IMR-90 (cell line): ENCODE measurements around the gene ARHGAP10. TPM values are rescaled to one million over a fixed set of nuclear protein-coding genes. Genes with fewer than 3 reads are reported as not detected.

Experiments
- ATAC-seq: fragments of 200-7000 bp; cut with Tn5 transposase; 2 replicates; pipeline ENCODE4 v1.9.1; 2020; ENCODE audit warnings: low read depth, mild to moderate bottlenecking, moderate library complexity
- BruUV-seq: library from RNA; stranded (reverse); fragments of 400-500 nt; replicated peaks from 2 replicates; lab custom pipeline; 2021; lab: Mats Ljungman, UMichigan
- CTCF ChIA-PET: fragments of 300-600 bp; formaldehyde crosslinking; extraction: SDS; loops from one replicate; lab custom pipeline; 2021; ENCODE audit warnings: antibody characterized with exemption; lab: Yijun Ruan, JAX
- POLR2A ChIA-PET: fragments of 300-600 bp; sonication (Branson Sonifier 250); formaldehyde crosslinking; loops from one replicate; lab custom pipeline; 2022; ENCODE audit warnings: antibody characterized with exemption; ENCODE audit not compliant: unreplicated experiment; lab: Charles Lee
- DNase-seq: peaks from one replicate; pipeline ENCODE4 v3.0.0; 2013
- H2AFZ ChIP-seq: replicated peaks from 2 replicates; pipeline ENCODE3; 2013; ENCODE audit warnings: low read length, mild to moderate bottlenecking; ENCODE audit not compliant: poor library complexity
- H2AK5ac ChIP-seq: 2 replicates; pipeline ENCODE4 v1.6.1; 2013; ENCODE audit warnings: low read depth, low read length, inconsistent platforms
- H2AK9ac ChIP-seq: replicated peaks from 2 replicates; pipeline ENCODE3; 2013; ENCODE audit warnings: mild to moderate bottlenecking, low read depth, low read length, moderate library complexity; ENCODE audit not compliant: poor library complexity
- H2BK120ac ChIP-seq: 2 replicates; pipeline ENCODE4 v1.6.1; 2013; ENCODE audit warnings: low read depth, low read length, inconsistent platforms
- H2BK15ac ChIP-seq: 3 replicates; pipeline ENCODE4 v1.6.1; 2013; ENCODE audit warnings: low read depth, low read length, inconsistent platforms
- H2BK20ac ChIP-seq: 2 replicates; pipeline ENCODE4 v1.6.1; 2013; ENCODE audit warnings: low read depth, mild to moderate bottlenecking, inconsistent platforms, low read length, moderate library complexity
- H2BK5ac ChIP-seq: 2 replicates; pipeline ENCODE4 v1.6.1; 2013; ENCODE audit warnings: mild to moderate bottlenecking, low read depth, low read length, inconsistent platforms; ENCODE audit not compliant: poor library complexity, severe bottlenecking
- H3K14ac ChIP-seq: replicated peaks from 2 replicates; pipeline ENCODE4 v1.6.1; 2013; ENCODE audit warnings: low read depth, low read length, inconsistent platforms
- H3K18ac ChIP-seq: 2 replicates; pipeline ENCODE4 v1.6.1; 2013; ENCODE audit warnings: low read depth, low read length, control low read depth
- H3K23ac ChIP-seq: 2 replicates; pipeline ENCODE4 v1.6.1; 2013; ENCODE audit warnings: low read depth, low read length, inconsistent platforms
- H3K27ac ChIP-seq: 2 replicates; pipeline ENCODE4 v1.5.1; 2013; ENCODE audit warnings: mild to moderate bottlenecking, control low read depth, low read length; ENCODE audit not compliant: insufficient read depth
- H3K27me3 ChIP-seq: 2 replicates; pipeline ENCODE4 v1.6.1; 2013; ENCODE audit warnings: low read length; ENCODE audit not compliant: control insufficient read depth, insufficient read depth
- H3K36me3 ChIP-seq: 2 replicates; pipeline ENCODE4 v1.6.1; 2013; ENCODE audit warnings: low read length, mixed read lengths; ENCODE audit not compliant: control insufficient read depth, insufficient read depth
- H3K4ac ChIP-seq: 2 replicates; pipeline ENCODE4 v1.6.1; 2013; ENCODE audit warnings: low read depth, low read length, inconsistent platforms
- H3K4me1 ChIP-seq: 2 replicates; pipeline ENCODE4 v1.6.1; 2013; ENCODE audit warnings: low read length, mixed read lengths; ENCODE audit not compliant: control insufficient read depth, insufficient read depth
- H3K4me2 ChIP-seq: 2 replicates; pipeline ENCODE4 v1.6.1; 2013; ENCODE audit warnings: low read depth, mild to moderate bottlenecking, control low read depth, low read length, moderate library complexity
- H3K4me3 ChIP-seq: 2 replicates; pipeline ENCODE4 v1.5.1; 2013; ENCODE audit warnings: low read depth, mild to moderate bottlenecking, control low read depth, low read length, moderate library complexity; ENCODE audit not compliant: insufficient read depth
- H3K56ac ChIP-seq: 2 replicates; pipeline ENCODE4 v1.6.1; 2013; ENCODE audit warnings: low read length, inconsistent platforms; ENCODE audit not compliant: insufficient read depth; ENCODE audit errors: extremely low read depth
- H3K79me1 ChIP-seq, 2 experiments: 2 replicates each; pipeline ENCODE4 v1.6.1; 2013; ENCODE audit warnings: low read length in 2 of 2, inconsistent platforms in 1 of 2, low read depth in 1 of 2
- H3K9ac ChIP-seq: 2 replicates; pipeline ENCODE4 v1.6.1; 2013; ENCODE audit warnings: low read depth, low read length, control low read depth
- H3K9me1 ChIP-seq: 2 replicates; pipeline ENCODE4 v1.6.1; 2013; ENCODE audit warnings: low read length, inconsistent platforms; ENCODE audit not compliant: insufficient read depth
- H3K9me3 ChIP-seq: 2 replicates; pipeline ENCODE4 v1.6.1; 2013; ENCODE audit warnings: low read length; ENCODE audit not compliant: control insufficient read depth, insufficient read depth
- H4K20me1 ChIP-seq: 2 replicates; pipeline ENCODE4 v1.6.1; 2013; ENCODE audit warnings: low read length, inconsistent platforms; ENCODE audit not compliant: insufficient read depth
- H4K5ac ChIP-seq: 2 replicates; pipeline ENCODE4 v1.6.1; 2013; ENCODE audit warnings: mild to moderate bottlenecking, low read depth, low read length, control low read depth
- H4K8ac ChIP-seq, 2 experiments: 2 replicates each; pipeline ENCODE4 v1.6.1; 2013; ENCODE audit warnings: low read depth in 2 of 2, low read length in 2 of 2, control low read depth in 1 of 2, inconsistent platforms in 1 of 2
- H4K91ac ChIP-seq: 2 replicates; pipeline ENCODE4 v1.6.1; 2013; ENCODE audit warnings: low read depth, low read length, inconsistent platforms; ENCODE audit not compliant: insufficient read depth
- BHLHE40 ChIP-seq: fragments of 150-350 bp; IDR thresholded peaks from 2 replicates; pipeline ENCODE4 v1.6.1; 2016; ENCODE audit warnings: mild to moderate bottlenecking, low read depth, low read length
- CEBPB ChIP-seq: IDR thresholded peaks from 2 replicates; pipeline ENCODE4 v1.6.1; 2012; ENCODE audit warnings: low read depth, low read length, improper control_type of control experiment
- CHD1 ChIP-seq: IDR thresholded peaks from 2 replicates; pipeline ENCODE4 v1.6.1; 2012; ENCODE audit warnings: low read depth, low read length, improper control_type of control experiment
- CTCF ChIP-seq: conservative IDR thresholded peaks from 2 replicates; pipeline ENCODE4 v1.5.1; 2012; ENCODE audit warnings: mild to moderate bottlenecking, low read depth, low read length, improper control_type of control experiment
- ELK1 ChIP-seq: fragments of 150-350 bp; IDR thresholded peaks from 2 replicates; pipeline ENCODE4 v1.6.1; 2016; ENCODE audit warnings: low read depth, mild to moderate bottlenecking, low read length, moderate library complexity, borderline replicate concordance
- FOS ChIP-seq: fragments of 150-350 bp; IDR thresholded peaks from 2 replicates; pipeline ENCODE4 v1.6.1; 2016; ENCODE audit warnings: low read depth, low read length
- MAFK ChIP-seq: IDR thresholded peaks from 2 replicates; pipeline ENCODE4 v1.6.1; 2012; ENCODE audit warnings: low read depth, low read length, improper control_type of control experiment
- MAZ ChIP-seq: IDR thresholded peaks from 2 replicates; pipeline ENCODE4 v1.6.1; 2012; ENCODE audit warnings: low read depth, mild to moderate bottlenecking, low read length, improper control_type of control experiment, moderate library complexity, borderline replicate concordance
- MXI1 ChIP-seq: IDR thresholded peaks from 2 replicates; pipeline ENCODE4 v1.6.1; 2012; ENCODE audit warnings: low read depth, mild to moderate bottlenecking, low read length, moderate library complexity, borderline replicate concordance
- NFE2L2 ChIP-seq: fragments of 150-350 bp; IDR thresholded peaks from 2 replicates; pipeline ENCODE4 v1.6.1; 2016; ENCODE audit warnings: low read depth, mild to moderate bottlenecking, low read length
- POLR2A ChIP-seq: IDR thresholded peaks from 2 replicates; pipeline ENCODE4 v1.6.1; 2012; ENCODE audit warnings: mild to moderate bottlenecking, low read depth, low read length
- RAD21 ChIP-seq: IDR thresholded peaks from 2 replicates; pipeline ENCODE4 v1.6.1; 2012; ENCODE audit warnings: low read length, improper control_type of control experiment
- RCOR1 ChIP-seq: IDR thresholded peaks from 2 replicates; pipeline ENCODE4 v1.6.1; 2012; ENCODE audit warnings: mild to moderate bottlenecking, low read length, improper control_type of control experiment; ENCODE audit not compliant: insufficient replicate concordance
- RFX5 ChIP-seq: IDR thresholded peaks from 2 replicates; pipeline ENCODE4 v1.8.0; 2012; ENCODE audit warnings: low read depth, mild to moderate bottlenecking, low read length, moderate library complexity
- SMC3 ChIP-seq: fragments of 150-350 bp; IDR thresholded peaks from 2 replicates; pipeline ENCODE4 v1.6.1; 2016; ENCODE audit warnings: low read depth, mild to moderate bottlenecking, antibody characterized with exemption, low read length, moderate library complexity
- USF2 ChIP-seq: fragments of 150-350 bp; IDR thresholded peaks from 2 replicates; pipeline ENCODE4 v1.6.1; 2017; ENCODE audit warnings: mild to moderate bottlenecking, antibody characterized with exemption, low read length, low read depth
- WGBS, 2 experiments: methylation state at CpG; one replicate each; pipeline versions ENCODE4 v1.1.5 to v1.1.7; 2013; ENCODE audit warnings: missing lambda C conversion rate in 2 of 2; ENCODE audit not compliant: insufficient read length in 1 of 2; ENCODE audit errors: extremely low coverage in 2 of 2; 5-methylcytosine and 5-hydroxymethylcytosine counted together
- dilution Hi-C: fragments of 300-500 bp; cut with HindIII; formaldehyde crosslinking; loops from one replicate; pipeline ENCODE4 v1.14.3; 2018; ENCODE audit warnings: low sequenced_read_pairs; ENCODE audit not compliant: unreplicated experiment
- in situ Hi-C: fragments of 300-500 bp; cut with MboI; formaldehyde crosslinking; loops from 3 replicates; pipeline ENCODE4 v1.14.3; 2019; ENCODE audit warnings: low sequenced_read_pairs, inconsistent platforms, mixed read lengths
- intact Hi-C: fragments of 100-400 bp; cut with micrococcal nuclease; formaldehyde crosslinking; loops from 2 replicates; pipeline ENCODE4 v1.10.0; 2022
- polyA plus RNA-seq, 3 experiments: library from polyadenylated mRNA; depleted of rRNA; stranded (reverse); fragments of >200 nt; gene quantifications; 2 replicates each; pipeline ENCODE4 v1.2.3, GENCODE V29; 2012; ENCODE audit warnings: low replicate concordance in 1 of 3
- total RNA-seq: library from RNA; depleted of rRNA; stranded (reverse); fragments of >200 nt; gene quantifications from 2 replicates; pipeline ENCODE4 v1.2.3, GENCODE V29; 2012

The ARHGAP10 gene
- total and polyA plus RNA-seq, 2 of the 4 experiments (the other 2 are of a cell fraction): 27.1 to 29.4 TPM

GRCh38 chr4:147799986-147800555 is 68.2 kb downstream of the ARHGAP10 start:
- H3K14ac ChIP-seq: no peak overlapping the region
- H3K23ac ChIP-seq: no peak overlapping the region; the same call in 1 of the 2 replicates
- WGBS, 2 experiments: 80% methylated on average over 1 of the region's 7 CpGs; no CpG with 5 or more reads in 1 of the 2 experiments
- BruUV-seq: no TSS peak
- in situ Hi-C loops (no loop called here), intact Hi-C loops (no loop called here), dilution Hi-C loops (no loop called here)
- peak overlapping the region; percentile 29; the same call in 1 of the 2 replicates for H3K4ac ChIP-seq
- no peak overlapping the region for H4K8ac ChIP-seq
- H3K4me1 ChIP-seq: peaks cover 8% of the 10 kb centered on the region
- H3K9ac ChIP-seq: no peak overlapping the region
- peaks cover 35 to 68% of the 10 kb centered on the region in 2 experiments for H3K79me1 ChIP-seq
- H2AK9ac ChIP-seq: no peak overlapping the region
- H2BK120ac ChIP-seq: no peak overlapping the region
- H2BK15ac ChIP-seq: no peak overlapping the region
- peaks cover 21% of the 10 kb centered on the region for H4K20me1 ChIP-seq
- no peak for ATAC-seq
- no peak overlapping the region for H3K27ac ChIP-seq
- H2AK5ac ChIP-seq: no peak overlapping the region; the same call in 1 of the 2 replicates
- H4K5ac ChIP-seq: no peak overlapping the region; the same call in 1 of the 2 replicates
- no peaks in the 10 kb centered on the region for H3K9me3 ChIP-seq
- peak overlapping the region; percentile 1; the same call in 1 of the 2 replicates for H3K18ac ChIP-seq
- H3K9me1 ChIP-seq: peaks cover 6% of the 10 kb centered on the region; the same call in 1 of the 2 replicates
- H3K27me3 ChIP-seq: no peaks in the 10 kb centered on the region
- H2BK20ac ChIP-seq: no peak overlapping the region
- no peak overlapping the region for H3K56ac ChIP-seq
- no peak overlapping the region for H2AFZ ChIP-seq
- ChIA-PET CTCF (interaction anchor here (0.7 kb wide), 1 partner anchor 1391 kb away, joined by 4 read pairs; no protein-coding TSS in a partner anchor), POLR2A (no interaction called here)
- H2BK5ac ChIP-seq: no peak overlapping the region
- TF ChIP-seq RAD21 (no peak), MAZ (no peak), BHLHE40 (no peak), CHD1 (no peak), MXI1 (no peak), FOS (no peak), USF2 (no peak), POLR2A (no peak), NFE2L2 (no peak), MAFK (no peak), ELK1 (no peak), CEBPB (no peak), RCOR1 (no peak), SMC3 (no peak), CTCF (no peak), RFX5 (no peak)
- H3K4me2 ChIP-seq: no peak overlapping the region
- no peaks in the 10 kb centered on the region for H3K36me3 ChIP-seq
- H4K91ac ChIP-seq: no peak overlapping the region
- H3K4me3 ChIP-seq: no peak overlapping the region
- no peak for DNase-seq
